Neural cell (in vitro differentiated cells): ENCODE results near the gene TMEM123. TPM values are rescaled to one million over a fixed set of nuclear protein-coding genes. Genes with fewer than 3 reads are reported as not detected.
A peak's percentile ranks its signal among the peaks of the same experiment; 100 is the strongest.

Experiments used
- H2AFZ ChIP-seq: fragments of 200-600, 300-800 bp; sonication (generic), shearing (Covaris generic); 2 replicates; pipeline ENCODE4 v1.6.0; 2014; ENCODE audit warnings: low read depth, mild to moderate bottlenecking, antibody characterized with exemption, low read length, moderate library complexity
- H3F3A ChIP-seq: fragments of 200-600 bp; shearing (Covaris generic); 2 replicates; pipeline ENCODE4 v1.6.1; 2016; ENCODE audit warnings: mild to moderate bottlenecking, moderate library complexity, mixed read lengths, antibody characterized with exemption, low read length; ENCODE audit not compliant: insufficient read depth, poor library complexity, severe bottlenecking
- H3K27ac ChIP-seq: fragments of 200-600, 300-800 bp; sonication (generic), shearing (Covaris generic); 2 replicates; pipeline ENCODE4 v1.5.1; 2014; ENCODE audit warnings: mild to moderate bottlenecking, low read length, moderate library complexity
- H3K27me3 ChIP-seq: fragments of 300-800, 200-600 bp; sonication (generic), shearing (Covaris generic); 2 replicates; pipeline ENCODE4 v1.6.0; 2014; ENCODE audit warnings: mild to moderate bottlenecking, low read depth, low read length, moderate library complexity; ENCODE audit not compliant: insufficient read depth
- H3K36me3 ChIP-seq: fragments of 300-800, 200-600 bp; sonication (generic), shearing (Covaris generic); 2 replicates; pipeline ENCODE4 v1.5.1; 2014; ENCODE audit warnings: mild to moderate bottlenecking, antibody characterized with exemption, low read length, moderate library complexity; ENCODE audit not compliant: insufficient read depth
- H3K4me2 ChIP-seq: fragments of 300-800, 200-600 bp; sonication (generic), shearing (Covaris generic); 2 replicates; pipeline ENCODE4 v1.6.0; 2014; ENCODE audit warnings: mild to moderate bottlenecking, low read length
- H3K4me3 ChIP-seq: fragments of 300-800, 200-600 bp; sonication (generic), shearing (Covaris generic); 2 replicates; pipeline ENCODE4 v1.5.1; 2014; ENCODE audit warnings: mild to moderate bottlenecking, low read length, moderate library complexity
- H3K79me2 ChIP-seq: fragments of 200-600 bp; shearing (Covaris generic); replicated peaks from 2 replicates; pipeline ENCODE4 v1.6.0; 2014; ENCODE audit warnings: mild to moderate bottlenecking, low read length, moderate library complexity; ENCODE audit not compliant: insufficient read depth
- H3K9ac ChIP-seq: fragments of 300-800, 200-600 bp; sonication (generic), shearing (Covaris generic); 2 replicates; pipeline ENCODE4 v1.6.1; 2016; ENCODE audit warnings: mild to moderate bottlenecking, low read length, mixed read lengths
- H3K9me2 ChIP-seq: fragments of 200-600 bp; shearing (Covaris generic); 2 replicates; pipeline ENCODE4 v1.6.1; 2016; ENCODE audit warnings: mild to moderate bottlenecking, low read length, mixed read lengths; ENCODE audit not compliant: insufficient read depth
- H3K9me3 ChIP-seq: fragments of 200-600, 300-800 bp; sonication (generic), shearing (Covaris generic); 2 replicates; pipeline ENCODE4 v1.6.1; 2016; ENCODE audit warnings: mild to moderate bottlenecking, mixed run types, low read length, moderate library complexity, mixed read lengths
- H4K20me1 ChIP-seq: fragments of 200-600 bp; shearing (Covaris generic); 2 replicates; pipeline ENCODE4 v1.6.1; 2016; ENCODE audit warnings: mild to moderate bottlenecking, mixed run types; ENCODE audit not compliant: insufficient read depth
- EP300 ChIP-seq: fragments of 450-650 bp; conservative IDR thresholded peaks from 2 replicates; pipeline ENCODE4 v1.6.1; 2014; ENCODE audit warnings: antibody characterized with exemption, mild to moderate bottlenecking, moderate library complexity; ENCODE audit not compliant: poor library complexity, severe bottlenecking
- EZH2 ChIP-seq: fragments of 200-600, 300-800 bp; shearing (Covaris generic), sonication (generic); IDR thresholded peaks from 2 replicates; pipeline ENCODE4 v1.6.1; 2014; ENCODE audit warnings: antibody characterized with exemption, low read length, borderline replicate concordance, mild to moderate bottlenecking; ENCODE audit not compliant: insufficient read depth, poor library complexity, severe bottlenecking
- MXI1 ChIP-seq: fragments of 450-650 bp; conservative IDR thresholded peaks from 2 replicates; pipeline ENCODE4 v1.6.1; 2014; ENCODE audit warnings: antibody characterized with exemption, mild to moderate bottlenecking; ENCODE audit not compliant: poor library complexity, severe bottlenecking
- POLR2AphosphoS5 ChIP-seq: IDR thresholded peaks from 2 replicates; pipeline ENCODE4 v1.6.1; 2012
- RAD21 ChIP-seq: fragments of 450-650 bp; conservative IDR thresholded peaks from 2 replicates; pipeline ENCODE4 v1.6.1; 2014; ENCODE audit warnings: antibody characterized with exemption, mild to moderate bottlenecking, moderate library complexity
- SMC3 ChIP-seq: fragments of 450-650 bp; conservative IDR thresholded peaks from 2 replicates; pipeline ENCODE4 v1.6.1; 2014; ENCODE audit warnings: antibody characterized with exemption, mild to moderate bottlenecking, moderate library complexity; ENCODE audit not compliant: poor library complexity
- TAF1 ChIP-seq: IDR thresholded peaks from 2 replicates; pipeline ENCODE4 v1.6.1; 2012; ENCODE audit warnings: low read depth
- polyA plus RNA-seq: library from polyadenylated mRNA; depleted of rRNA; stranded (reverse); fragments of >200 nt; gene quantifications from 2 replicates; pipeline ENCODE4 v1.2.3, GENCODE V29; 2014
- TF ChIP-seq, protein P1 (sequence below): fragments of 450-650 bp; IDR thresholded peaks from 2 replicates; pipeline ENCODE4 v1.5.1; 2014; ENCODE audit warnings: antibody characterized with exemption, mild to moderate bottlenecking, moderate library complexity; ENCODE audit not compliant: poor library complexity, severe bottlenecking
- TF ChIP-seq, protein P2 (sequence below): IDR thresholded peaks from 2 replicates; pipeline ENCODE4 v1.6.1; 2012; ENCODE audit warnings: borderline replicate concordance

The TMEM123 gene
- polyA plus RNA-seq, 1 donor from 2014 or later = 7.7 TPM

GRCh38 chr11:102421261-102421660 is 31.3 kb downstream of the TMEM123 start:
- Histone ChIP-seq H4K20me1 (no peaks in the 10 kb centered on the region), H3K9me3 (no peaks in the 10 kb centered on the region), H3F3A (peaks cover 3% of the 10 kb centered on the region), H3K9me2 (no peaks in the 10 kb centered on the region), H3K36me3 (no peaks in the 10 kb centered on the region), H3K27me3 (no peaks in the 10 kb centered on the region), H3K9ac (no peak overlapping the region), H3K27ac (no peak overlapping the region), H3K4me2 (no peak overlapping the region), H3K4me3 (no peak overlapping the region), H3K79me2 (peaks cover 20% of the 10 kb centered on the region), H2AFZ (no peak overlapping the region)
- no peak for TF ChIP-seq EZH2
- TF ChIP-seq POLR2AphosphoS5 = no peak
- no peak for TF ChIP-seq SMC3
- no peak for TF ChIP-seq MXI1
- TF ChIP-seq, protein P1, sequence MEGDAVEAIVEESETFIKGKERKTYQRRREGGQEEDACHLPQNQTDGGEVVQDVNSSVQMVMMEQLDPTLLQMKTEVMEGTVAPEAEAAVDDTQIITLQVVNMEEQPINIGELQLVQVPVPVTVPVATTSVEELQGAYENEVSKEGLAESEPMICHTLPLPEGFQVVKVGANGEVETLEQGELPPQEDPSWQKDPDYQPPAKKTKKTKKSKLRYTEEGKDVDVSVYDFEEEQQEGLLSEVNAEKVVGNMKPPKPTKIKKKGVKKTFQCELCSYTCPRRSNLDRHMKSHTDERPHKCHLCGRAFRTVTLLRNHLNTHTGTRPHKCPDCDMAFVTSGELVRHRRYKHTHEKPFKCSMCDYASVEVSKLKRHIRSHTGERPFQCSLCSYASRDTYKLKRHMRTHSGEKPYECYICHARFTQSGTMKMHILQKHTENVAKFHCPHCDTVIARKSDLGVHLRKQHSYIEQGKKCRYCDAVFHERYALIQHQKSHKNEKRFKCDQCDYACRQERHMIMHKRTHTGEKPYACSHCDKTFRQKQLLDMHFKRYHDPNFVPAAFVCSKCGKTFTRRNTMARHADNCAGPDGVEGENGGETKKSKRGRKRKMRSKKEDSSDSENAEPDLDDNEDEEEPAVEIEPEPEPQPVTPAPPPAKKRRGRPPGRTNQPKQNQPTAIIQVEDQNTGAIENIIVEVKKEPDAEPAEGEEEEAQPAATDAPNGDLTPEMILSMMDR = no peak
- peak; percentile 26 for TF ChIP-seq EP300
- TF ChIP-seq, protein P2, sequence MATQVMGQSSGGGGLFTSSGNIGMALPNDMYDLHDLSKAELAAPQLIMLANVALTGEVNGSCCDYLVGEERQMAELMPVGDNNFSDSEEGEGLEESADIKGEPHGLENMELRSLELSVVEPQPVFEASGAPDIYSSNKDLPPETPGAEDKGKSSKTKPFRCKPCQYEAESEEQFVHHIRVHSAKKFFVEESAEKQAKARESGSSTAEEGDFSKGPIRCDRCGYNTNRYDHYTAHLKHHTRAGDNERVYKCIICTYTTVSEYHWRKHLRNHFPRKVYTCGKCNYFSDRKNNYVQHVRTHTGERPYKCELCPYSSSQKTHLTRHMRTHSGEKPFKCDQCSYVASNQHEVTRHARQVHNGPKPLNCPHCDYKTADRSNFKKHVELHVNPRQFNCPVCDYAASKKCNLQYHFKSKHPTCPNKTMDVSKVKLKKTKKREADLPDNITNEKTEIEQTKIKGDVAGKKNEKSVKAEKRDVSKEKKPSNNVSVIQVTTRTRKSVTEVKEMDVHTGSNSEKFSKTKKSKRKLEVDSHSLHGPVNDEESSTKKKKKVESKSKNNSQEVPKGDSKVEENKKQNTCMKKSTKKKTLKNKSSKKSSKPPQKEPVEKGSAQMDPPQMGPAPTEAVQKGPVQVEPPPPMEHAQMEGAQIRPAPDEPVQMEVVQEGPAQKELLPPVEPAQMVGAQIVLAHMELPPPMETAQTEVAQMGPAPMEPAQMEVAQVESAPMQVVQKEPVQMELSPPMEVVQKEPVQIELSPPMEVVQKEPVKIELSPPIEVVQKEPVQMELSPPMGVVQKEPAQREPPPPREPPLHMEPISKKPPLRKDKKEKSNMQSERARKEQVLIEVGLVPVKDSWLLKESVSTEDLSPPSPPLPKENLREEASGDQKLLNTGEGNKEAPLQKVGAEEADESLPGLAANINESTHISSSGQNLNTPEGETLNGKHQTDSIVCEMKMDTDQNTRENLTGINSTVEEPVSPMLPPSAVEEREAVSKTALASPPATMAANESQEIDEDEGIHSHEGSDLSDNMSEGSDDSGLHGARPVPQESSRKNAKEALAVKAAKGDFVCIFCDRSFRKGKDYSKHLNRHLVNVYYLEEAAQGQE = no peak
- TF ChIP-seq TAF1 = no peak
- TF ChIP-seq RAD21 = no peak

GRCh38 chr11:102420547-102420946 is 32.0 kb downstream of the TMEM123 start:
- H3K9me2 ChIP-seq = no peaks in the 10 kb centered on the region
- H3K36me3 ChIP-seq = no peaks in the 10 kb centered on the region
- H3F3A ChIP-seq = peaks cover 3% of the 10 kb centered on the region
- no peak overlapping the region for H3K4me3 ChIP-seq
- H3K27ac ChIP-seq = no peak overlapping the region
- H3K4me2 ChIP-seq = no peak overlapping the region
- H4K20me1 ChIP-seq = no peaks in the 10 kb centered on the region
- H3K9me3 ChIP-seq = no peaks in the 10 kb centered on the region
- peaks cover 23% of the 10 kb centered on the region for H3K79me2 ChIP-seq
- no peaks in the 10 kb centered on the region for H3K27me3 ChIP-seq
- no peak overlapping the region for H3K9ac ChIP-seq
- no peak overlapping the region for H2AFZ ChIP-seq
- TF ChIP-seq, protein P1 = no peak
- TF ChIP-seq TAF1 (no peak), MXI1 (no peak), EP300 (no peak), EZH2 (no peak), RAD21 (no peak), POLR2AphosphoS5 (no peak), SMC3 (no peak)
- TF ChIP-seq, protein P2 = no peak
